HG03066 (cell line): Measurements from ENCODE around the gene EIF3L.

ENCODE experiments used
- ATAC-seq: cut with Tn5 transposase; IDR thresholded peaks from one replicate; pipeline ENCODE4 v1.9.1; 2021; ENCODE audit warnings: low read depth; ENCODE audit not compliant: unreplicated experiment

EIF3L gene

GRCh38 chr22:37816543-37817180, 32.6 kb upstream of the EIF3L start:
- no peak for ATAC-seq

GRCh38 chr22:37817705-37818408, 31.4 kb upstream of the EIF3L start:
- no peak for ATAC-seq

- ATAC-seq = no peak
These were observed 30.7 kb upstream of the EIF3L start for GRCh38 chr22:37818409-37819104.

- no peak for ATAC-seq
These were observed 30.1 kb upstream of the EIF3L start for GRCh38 chr22:37819105-37819433.

GRCh38 chr22:37820350-37820749, 28.9 kb upstream of the EIF3L start:
- no peak for ATAC-seq

- no peak for ATAC-seq
These were observed 27.0 kb upstream of the EIF3L start for GRCh38 chr22:37822079-37822833.

GRCh38 chr22:37823134-37823985, 25.9 kb upstream of the EIF3L start, which contains the start of gene GALR3:
Gene GALR3 (plus strand): TSS chr22:37823382. CDS start chr22:37823407, 25 bp downstream.
- ATAC-seq = no peak

GRCh38 chr22:37824674-37825641, 24.3 kb upstream of the EIF3L start:
- ATAC-seq = no peak

- ATAC-seq = no peak
These were observed 22.2 kb upstream of the EIF3L start for GRCh38 chr22:37827056-37827455.

- no peak for ATAC-seq
These were observed 19.0 kb upstream of the EIF3L start for GRCh38 chr22:37830093-37830842.

- ATAC-seq = no peak
These were observed 17.7 kb upstream of the EIF3L start for GRCh38 chr22:37831472-37831871.

GRCh38 chr22:37832022-37832857, 17.0 kb upstream of the EIF3L start:
- no peak for ATAC-seq

GRCh38 chr22:37842015-37842793, 7.0 kb upstream of the EIF3L start:
- no peak for ATAC-seq

- peak; percentile 29 for ATAC-seq
These were observed 5.5 kb upstream of the EIF3L start for GRCh38 chr22:37843741-37844089.

- ATAC-seq = no peak
These were observed 4.3 kb upstream of the EIF3L start for GRCh38 chr22:37844904-37845329.

GRCh38 chr22:37846433-37846832, 2.8 kb upstream of the EIF3L start:
- no peak for ATAC-seq

GRCh38 chr22:37848587-37849088, 581 bp upstream of the EIF3L start:
- no peak for ATAC-seq
